GM19193 (cell line): ENCODE measurements around the gene TMEM98.

ENCODE experiments used
- POLR2A ChIP-seq: IDR thresholded peaks from 4 replicates; pipeline ENCODE4 v1.6.1; 2011; ENCODE audit not compliant: insufficient read depth, insufficient read length; ENCODE audit errors: extremely low read depth

TMEM98 gene

DNA sequence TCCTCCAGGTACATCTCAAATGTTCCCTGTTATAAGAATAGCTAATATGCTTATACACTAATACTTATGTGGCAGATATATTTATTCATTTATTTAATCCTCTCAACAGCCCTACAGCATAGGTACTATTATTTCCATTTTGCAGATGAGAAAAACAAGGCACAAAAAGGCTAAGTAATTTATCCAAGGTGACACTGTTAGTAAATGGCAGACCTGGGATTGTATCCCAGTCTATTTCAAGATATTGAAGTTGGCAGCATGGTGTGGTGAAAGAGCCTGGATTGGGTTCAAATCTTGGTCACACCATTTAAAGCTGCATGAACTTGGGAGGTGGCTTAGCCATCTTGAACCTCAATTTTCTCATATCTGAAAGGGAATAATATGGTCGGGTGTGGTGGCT, 27.2 kb downstream of the TMEM98 start:
- no peak for TF ChIP-seq POLR2A

DNA sequence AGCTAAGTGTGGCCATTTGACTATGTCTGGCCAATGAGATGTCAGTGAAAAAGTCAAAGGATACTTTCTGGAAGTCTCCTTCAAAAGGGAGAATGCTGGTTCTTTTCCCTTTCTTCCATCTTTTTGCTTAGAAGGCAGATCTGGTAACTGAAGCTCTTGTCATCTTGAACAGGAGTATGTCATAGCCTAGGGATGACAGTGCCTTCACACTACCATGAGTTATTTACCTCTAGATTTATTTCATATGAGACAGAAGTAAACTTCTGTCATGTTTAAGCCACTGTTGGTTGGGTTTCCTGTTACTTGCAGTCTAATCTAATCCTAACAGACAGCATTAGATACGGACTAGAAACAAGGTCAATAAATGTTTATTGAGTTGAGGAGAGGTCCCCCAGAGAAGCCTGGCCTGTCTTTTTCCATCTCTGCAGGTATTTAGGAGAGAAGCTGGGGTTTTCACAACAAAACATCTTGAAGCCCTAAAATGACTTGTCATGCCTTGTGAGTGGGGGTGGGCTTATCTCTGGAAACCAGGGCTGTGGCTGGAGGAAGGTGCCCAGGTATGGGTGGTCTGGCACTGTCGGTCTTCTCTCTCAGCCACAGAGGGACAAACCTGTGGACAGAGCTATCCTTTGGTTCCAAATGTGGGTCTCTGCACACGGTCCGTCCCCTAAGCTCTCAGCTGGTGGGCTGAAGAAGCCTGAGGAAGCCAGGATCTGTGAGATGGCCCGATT, 28.5 kb downstream of the TMEM98 start:
- no peak for TF ChIP-seq POLR2A

DNA sequence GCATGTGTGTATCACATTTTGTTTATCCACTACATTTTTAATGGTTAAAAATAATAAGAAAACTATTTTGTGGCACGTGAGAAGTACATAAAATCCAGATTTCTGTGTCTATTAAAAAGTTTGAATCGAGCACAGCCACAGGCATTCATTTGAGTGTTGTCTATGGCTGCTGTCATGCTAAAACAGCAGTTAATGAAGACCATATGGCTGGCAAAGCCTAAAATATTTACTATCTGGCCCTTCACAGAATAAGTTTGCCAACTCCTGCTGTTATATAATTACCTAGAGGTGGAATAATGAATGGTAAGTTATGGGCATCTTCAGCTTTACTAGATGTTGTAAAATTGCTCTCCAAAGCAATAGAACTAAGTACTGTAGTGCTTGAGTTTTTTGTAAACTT, 30.5 kb downstream of the TMEM98 start:
- no peak for TF ChIP-seq POLR2A

DNA sequence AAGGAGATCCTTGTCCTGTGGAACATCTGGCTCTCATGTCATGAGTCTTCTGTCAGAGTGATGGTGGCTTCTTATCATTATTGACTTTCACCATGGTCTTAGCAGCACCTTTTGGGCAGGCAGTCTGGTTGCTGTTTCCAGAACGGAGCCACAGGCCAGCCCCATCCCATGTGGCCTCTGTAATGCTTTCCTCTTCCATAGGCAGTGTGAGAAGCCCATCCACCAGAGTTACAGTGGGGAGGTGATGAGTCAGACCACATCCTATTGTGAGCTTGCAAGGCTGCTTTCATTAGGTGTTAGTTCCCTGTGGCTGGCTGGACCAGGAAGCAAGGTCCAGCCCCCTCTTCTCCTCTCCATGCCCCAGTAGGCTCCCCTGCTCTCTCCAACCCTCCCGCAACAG, 32.9 kb downstream of the TMEM98 start:
- TF ChIP-seq POLR2A = no peak

DNA sequence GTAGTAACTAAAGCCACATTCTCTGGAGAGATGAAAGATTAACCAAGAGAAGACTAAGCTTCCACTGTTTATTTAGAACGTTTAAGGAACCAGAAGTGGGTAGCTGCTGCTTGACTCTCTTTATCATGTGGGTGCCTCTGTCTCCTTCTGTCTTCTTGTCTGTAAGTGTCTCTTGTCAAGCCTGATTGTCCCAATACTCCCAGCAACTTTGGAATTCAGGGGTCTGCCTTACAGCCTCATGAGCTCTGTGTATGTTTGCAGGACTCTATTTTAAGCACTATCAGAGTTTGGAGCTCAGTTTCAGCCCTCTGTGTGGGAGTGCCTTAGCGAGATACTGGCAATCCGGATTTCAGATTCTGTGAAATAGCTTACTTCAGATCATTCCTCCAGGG, 34.4 kb downstream of the TMEM98 start:
- no peak for TF ChIP-seq POLR2A

DNA sequence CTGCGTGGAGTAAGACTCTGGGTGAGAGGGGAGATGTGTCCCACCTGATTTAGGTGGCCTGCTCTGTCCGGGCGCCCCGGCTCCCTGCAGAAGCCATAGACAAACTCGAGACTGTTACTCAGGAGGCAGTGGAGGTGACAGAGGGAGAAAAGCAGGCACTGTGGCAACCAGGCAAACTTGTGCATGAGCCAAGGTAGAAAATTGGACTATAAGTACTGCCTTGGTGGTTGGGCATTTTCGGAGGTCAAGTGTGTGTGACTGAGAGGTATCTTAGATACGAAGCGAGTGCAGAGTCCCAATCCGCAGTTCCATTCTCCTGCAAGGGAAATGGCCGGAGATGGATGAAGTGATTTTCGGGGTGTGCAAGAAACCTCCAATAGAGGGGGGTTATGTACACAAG, 36.6 kb downstream of the TMEM98 start:
- no peak for TF ChIP-seq POLR2A

DNA sequence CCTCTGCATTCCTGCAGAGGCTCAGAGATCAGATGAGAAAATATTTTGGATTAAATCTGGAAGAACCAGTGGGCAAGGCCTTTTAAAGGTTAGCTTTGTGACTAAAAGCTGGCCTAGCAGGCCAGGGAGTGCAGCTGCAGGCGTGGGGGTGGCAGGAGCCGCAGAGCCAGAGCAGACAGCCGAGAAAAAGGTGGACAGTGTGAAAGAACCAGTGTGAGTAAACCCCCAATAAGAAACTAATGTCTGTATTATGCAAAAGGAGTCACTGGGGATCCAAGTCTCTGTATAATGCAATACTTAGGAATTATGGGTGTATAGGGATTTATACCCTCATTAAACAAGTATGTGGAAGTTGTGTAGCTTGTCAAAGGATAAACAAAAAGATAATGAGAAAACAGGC, 42.3 kb downstream of the TMEM98 start:
- TF ChIP-seq POLR2A = no peak

DNA sequence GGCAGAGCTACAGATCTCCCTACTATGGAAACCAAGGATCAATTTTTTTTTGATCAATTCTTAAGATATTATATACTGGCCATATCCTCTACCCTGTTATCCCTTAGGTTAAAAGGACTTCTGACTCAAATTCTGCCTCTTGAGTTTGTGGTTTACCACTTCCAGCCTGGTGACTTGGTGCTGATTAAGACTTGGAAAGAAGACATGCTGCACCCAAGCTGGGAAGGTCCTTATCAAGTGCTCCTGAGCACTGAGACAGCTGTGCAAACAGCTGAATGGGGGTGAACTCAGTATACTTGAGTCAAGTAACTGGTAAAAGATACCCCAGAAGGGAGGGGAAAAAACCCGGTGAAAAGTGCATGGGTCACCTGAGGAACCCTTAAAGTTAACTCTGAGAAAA, 43.2 kb downstream of the TMEM98 start:
- TF ChIP-seq POLR2A = no peak

DNA sequence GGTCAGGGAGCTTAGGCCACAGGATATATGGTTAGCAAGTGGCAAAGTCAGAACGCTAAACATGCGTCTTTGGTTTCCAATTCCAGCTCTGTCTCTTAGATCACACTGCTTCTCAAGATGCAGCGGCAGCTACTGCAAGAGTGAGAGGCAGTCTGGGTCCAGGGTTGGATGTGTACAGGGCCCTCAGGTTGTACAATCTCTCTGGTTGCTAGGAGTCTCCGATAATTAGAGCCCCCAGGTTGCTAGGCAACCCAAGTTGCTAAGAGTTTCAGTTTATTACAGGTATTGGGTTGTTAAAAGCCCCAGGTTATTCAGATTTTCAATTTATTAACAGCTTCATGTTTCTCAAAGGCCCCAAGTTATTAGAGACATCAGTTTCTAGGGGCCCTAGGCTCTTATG, 48.2 kb downstream of the TMEM98 start:
- no peak for TF ChIP-seq POLR2A

DNA sequence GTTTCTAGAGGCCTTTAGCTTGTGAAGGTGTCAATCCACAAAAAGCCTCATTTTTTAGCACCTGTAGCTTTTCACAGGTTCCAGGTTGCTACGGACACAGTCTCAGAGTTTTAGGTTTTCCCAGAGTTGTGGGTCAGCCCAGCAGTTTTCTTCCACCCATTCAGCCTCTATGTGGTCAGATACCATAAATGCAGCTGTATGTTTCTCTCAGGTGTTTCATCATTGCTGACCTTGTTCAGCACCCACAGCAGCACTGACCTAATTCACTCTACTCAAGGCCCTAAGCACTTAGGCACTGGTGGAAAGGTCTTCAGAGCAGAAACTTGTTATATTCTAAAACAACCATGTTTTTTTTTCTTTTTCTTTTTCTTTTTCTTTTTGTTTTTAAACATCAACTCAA, 48.7 kb downstream of the TMEM98 start:
- no peak for TF ChIP-seq POLR2A

DNA sequence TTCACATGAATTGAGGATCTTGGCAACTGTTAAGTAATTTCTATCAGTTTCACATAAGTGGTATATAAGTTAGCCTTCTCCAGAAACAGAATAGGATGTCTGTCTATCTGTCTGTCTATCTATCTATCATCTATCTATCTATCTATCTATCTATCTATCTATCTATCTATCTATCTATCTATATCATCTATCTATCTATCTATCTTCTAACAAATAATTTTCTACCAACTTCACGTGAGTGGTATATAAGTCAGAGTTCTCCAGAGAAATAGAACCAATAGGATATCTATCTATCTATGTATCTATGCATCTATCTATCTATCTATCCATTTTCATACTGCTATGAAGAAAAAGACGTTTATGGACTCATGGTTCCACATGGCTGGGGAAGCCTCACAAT, 52.3 kb downstream of the TMEM98 start:
- TF ChIP-seq POLR2A = no peak

DNA sequence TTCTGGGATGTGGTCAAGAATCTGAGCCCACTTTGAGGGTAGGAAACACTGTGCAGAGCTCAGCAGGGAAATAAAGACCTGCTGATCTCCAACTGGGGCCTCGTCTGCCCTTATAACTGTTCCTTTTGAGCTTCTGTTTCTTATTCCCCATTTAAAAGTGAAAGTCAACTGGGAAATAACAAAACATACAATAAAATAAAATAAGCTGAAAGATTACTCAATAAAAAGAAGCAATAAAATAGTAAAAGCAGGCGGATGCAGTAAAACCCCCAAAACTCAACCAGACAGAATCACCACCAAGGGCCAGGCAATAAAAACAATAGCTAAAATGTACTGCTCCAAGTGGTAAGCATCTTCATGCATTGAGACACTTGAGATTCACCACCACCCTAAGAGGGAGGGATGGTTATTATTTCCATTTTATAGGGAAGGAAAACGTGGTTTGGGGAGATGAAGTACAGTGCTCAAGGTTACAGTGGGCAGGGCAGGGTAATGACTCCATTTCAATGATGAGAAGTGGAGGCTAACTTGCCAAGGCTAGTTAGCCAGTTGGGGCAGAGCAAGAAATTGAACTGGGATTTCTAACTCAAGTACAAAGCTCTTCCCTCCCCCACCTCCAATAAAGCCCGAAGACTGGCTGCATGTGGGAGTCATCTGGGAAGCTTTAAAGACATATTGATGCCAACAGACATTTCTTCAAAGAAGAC, 57.2 kb downstream of the TMEM98 start:
- TF ChIP-seq POLR2A = no peak

DNA sequence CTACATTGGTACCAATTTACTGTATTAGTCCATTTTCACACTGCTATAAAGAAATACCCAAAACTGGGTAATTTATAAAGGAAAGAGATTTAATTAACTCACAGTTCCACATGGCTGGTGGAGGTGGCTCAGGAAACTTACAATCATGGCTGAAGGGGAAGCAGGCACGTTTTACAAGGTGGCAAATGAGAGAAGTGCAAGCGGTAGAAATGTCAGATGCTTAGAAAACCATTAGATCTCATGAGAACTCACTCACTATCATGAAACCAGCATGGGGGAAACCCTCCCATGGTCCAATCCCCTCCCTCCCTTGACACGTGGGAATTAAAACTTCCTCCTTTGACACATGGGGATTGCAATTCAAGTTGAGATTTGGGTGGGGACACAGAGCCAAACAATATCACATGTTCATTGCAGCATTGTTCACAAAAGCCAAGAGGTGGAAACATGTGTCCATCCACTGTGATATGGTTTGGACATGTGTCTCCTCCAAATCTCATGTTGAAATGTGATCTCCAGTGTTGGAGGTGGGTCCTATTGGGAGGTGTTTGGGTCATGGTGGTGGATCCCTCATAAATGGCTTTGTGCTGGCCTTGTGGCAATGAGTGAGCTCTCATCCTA, 60.6 kb downstream of the TMEM98 start:
- no peak for TF ChIP-seq POLR2A

DNA sequence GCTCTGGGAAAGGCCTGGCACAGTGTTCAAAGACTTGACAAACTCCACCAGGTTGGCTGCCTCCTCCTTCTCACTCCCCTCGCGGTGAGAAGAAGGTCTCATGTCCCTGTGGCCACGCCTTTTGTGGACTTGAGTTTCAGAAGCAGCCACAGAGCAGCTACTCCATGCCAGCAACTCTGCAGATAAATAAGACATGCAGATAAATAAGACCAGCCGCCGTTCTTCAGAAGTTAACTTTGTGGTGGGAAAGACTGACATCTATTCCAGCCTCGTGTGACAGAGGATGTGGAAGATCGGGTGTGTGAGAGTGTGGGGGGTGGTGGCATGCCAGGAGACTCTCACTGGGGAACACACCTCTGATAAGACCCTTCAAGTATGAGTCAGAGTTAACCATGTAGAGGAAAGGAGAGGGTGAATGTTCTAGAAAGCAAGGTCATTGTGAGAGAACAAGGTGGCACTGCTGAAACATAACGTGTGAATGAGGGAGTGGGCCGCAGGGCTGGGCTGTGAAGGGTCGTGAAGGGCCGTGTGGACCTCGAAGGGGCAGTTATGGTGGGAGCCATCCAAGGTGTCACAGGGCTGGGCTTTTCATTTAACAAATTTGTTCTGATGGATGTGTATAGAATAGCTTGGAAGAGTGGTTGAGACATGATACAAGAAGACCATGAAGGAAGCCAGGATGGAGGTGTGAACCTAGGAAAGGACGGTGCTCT, 64.5 kb downstream of the TMEM98 start:
- no peak for TF ChIP-seq POLR2A

DNA sequence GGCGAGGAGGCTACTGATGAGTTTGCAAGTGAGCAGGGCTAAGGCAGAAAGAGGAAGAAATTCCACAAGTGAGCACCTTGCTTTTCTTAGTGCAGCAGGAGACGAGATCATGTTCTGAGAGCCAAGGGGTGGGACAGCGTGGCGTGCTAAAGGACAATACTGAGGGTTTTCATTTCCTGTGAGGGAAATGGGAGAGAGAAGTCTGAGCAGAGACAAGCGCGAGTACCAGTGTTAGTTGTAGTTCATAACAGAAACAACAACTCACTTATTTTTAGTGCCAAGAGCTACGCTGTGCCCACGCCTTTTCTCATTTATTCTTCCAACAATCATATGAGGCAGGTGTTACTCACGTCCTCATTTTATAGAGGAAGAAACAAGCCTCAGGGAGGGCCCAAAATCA, 66.0 kb downstream of the TMEM98 start:
- no peak for TF ChIP-seq POLR2A
